HEK293 (cell line): ENCODE results near the gene CD8B.

Experiments
- CTCF ChIA-PET: fragments of 350-600 bp; formaldehyde crosslinking; extraction: SDS; loops from one replicate; lab custom pipeline; 2021; ENCODE audit warnings: antibody characterized with exemption; lab: Yijun Ruan, JAX
- POLR2A ChIA-PET: fragments of 300-600 bp; formaldehyde crosslinking; extraction: SDS; loops from one replicate; lab custom pipeline; 2020; ENCODE audit warnings: antibody characterized with exemption, inconsistent platforms; lab: Yijun Ruan, JAX
- H3K27ac ChIP-seq: fragments of 200-500 bp; sonication (Bioruptor generic); 2 replicates; pipeline ENCODE4 v1.5.1; 2014; ENCODE audit warnings: low read depth, low read length, control low read depth, inconsistent platforms; ENCODE audit errors: extremely low read depth
- H3K36me3 ChIP-seq, 2 experiments: fragments of 200-500 bp in 1 of 2; sonication (Bioruptor generic) in 1 of 2; 1 replicate in 1 of 2; 2 replicates in 1 of 2; pipeline ENCODE4 v1.5.1; 2014 to 2017; ENCODE audit warnings: inconsistent platforms in 2 of 2, low read length in 2 of 2; ENCODE audit not compliant: control insufficient read depth in 2 of 2, insufficient read depth in 1 of 2
- H3K4me1 ChIP-seq: fragments of 200-500 bp; sonication (Bioruptor generic); 2 replicates; pipeline ENCODE4 v1.5.1; 2014; ENCODE audit warnings: mild to moderate bottlenecking, low read length, inconsistent platforms; ENCODE audit not compliant: control insufficient read depth, insufficient read depth
- H3K4me3 ChIP-seq: 2 replicates; pipeline ENCODE4 v1.5.1; 2011; ENCODE audit warnings: low read depth, mild to moderate bottlenecking, control low read depth, low read length, moderate library complexity
- H3K9me3 ChIP-seq: fragments of 200-500 bp; sonication (Bioruptor generic); 2 replicates; pipeline ENCODE4 v1.5.1; 2014; ENCODE audit warnings: low read depth, low read length, inconsistent platforms; ENCODE audit not compliant: control insufficient read depth, insufficient read depth
- PRDM4 ChIP-seq: fragments of 450-650 bp; formaldehyde crosslinking; IDR thresholded peaks from 2 replicates; pipeline ENCODE4 v1.5.1; 2017; ENCODE audit warnings: missing biosample characterization, missing genetic modification characterization
- ZNF114 ChIP-seq: fragments of 450-650 bp; formaldehyde crosslinking; IDR thresholded peaks from 2 replicates; pipeline ENCODE4 v1.5.0; 2017; ENCODE audit warnings: missing biosample characterization, missing genetic modification characterization
- ZNF140 ChIP-seq: fragments of 450-650 bp; formaldehyde crosslinking; IDR thresholded peaks from 2 replicates; pipeline ENCODE4 v1.5.1; 2016; ENCODE audit warnings: missing biosample characterization, missing genetic modification characterization
- ZNF214 ChIP-seq: fragments of 450-650 bp; formaldehyde crosslinking; IDR thresholded peaks from 2 replicates; pipeline ENCODE4 v1.5.1; 2017; ENCODE audit warnings: missing biosample characterization, mild to moderate bottlenecking, missing genetic modification characterization, borderline replicate concordance
- ZNF223 ChIP-seq: fragments of 450-650 bp; formaldehyde crosslinking; IDR thresholded peaks from 2 replicates; pipeline ENCODE4 v1.5.1; 2016; ENCODE audit warnings: missing biosample characterization, missing genetic modification characterization
- ZNF37A ChIP-seq: fragments of 450-650 bp; IDR thresholded peaks from 2 replicates; pipeline ENCODE4 v1.5.1; 2018; ENCODE audit warnings: missing biosample characterization, missing genetic modification characterization
- ZNF404 ChIP-seq: fragments of 450-650 bp; formaldehyde crosslinking; IDR thresholded peaks from 2 replicates; pipeline ENCODE4 v1.5.1; 2017; ENCODE audit warnings: missing biosample characterization, missing genetic modification characterization
- ZSCAN16 ChIP-seq: fragments of 450-650 bp; formaldehyde crosslinking; IDR thresholded peaks from 2 replicates; pipeline ENCODE4 v1.5.1; 2016; ENCODE audit warnings: missing biosample characterization, missing genetic modification characterization

CD8B gene

GRCh38 chr2:86768189-86768949 is 93.3 kb downstream of the CD8B start:
- Histone ChIP-seq H3K9me3 (no peaks in the 10 kb centered on the region), H3K36me3 (peaks cover 39 to 56% of the 10 kb centered on the region in 2 experiments)
- no peak for TF ChIP-seq ZNF223 (tag by site-specific recombination)
- no peak for TF ChIP-seq PRDM4 (tag by site-specific recombination)
- no peak for TF ChIP-seq ZNF404
- no peak for TF ChIP-seq ZNF140 (tag by site-specific recombination)
- no peak for TF ChIP-seq ZNF114 (tag by site-specific recombination)
- no peak for TF ChIP-seq ZNF214 (tag by site-specific recombination)
- no peak for TF ChIP-seq ZSCAN16 (tag by site-specific recombination)
- TF ChIP-seq ZNF37A (tag by site-specific recombination) = no peak
- TF ChIP-seq, all 188 proteins: peak for 0
- H3K4me1 ChIP-seq = peaks cover 4% of the 10 kb centered on the region; the same call in 1 of the 2 replicates
- CTCF ChIA-PET = interaction anchor here (0.6 to 0.9 kb wide), 4 partner anchors 11 to 493 kb away, joined by 3 to 4 read pairs (median 4); no protein-coding TSS in a partner anchor
- no peak overlapping the region for H3K4me3 ChIP-seq
- POLR2A ChIA-PET = no interaction called here
- no peak overlapping the region for H3K27ac ChIP-seq
